H1 (cell line): ENCODE data around the gene KIAA1671. TPM values are rescaled to one million over a fixed set of nuclear protein-coding genes. Genes with fewer than 3 reads are reported as not detected.

Experiments used
- CTCF ChIA-PET: fragments of 300-600 bp; sonication (Branson Sonifier 250); formaldehyde crosslinking; loops from one replicate; lab custom pipeline; 2021; ENCODE audit not compliant: partially characterized antibody; lab: Charles Lee
- POLR2A ChIA-PET: fragments of 300-600 bp; sonication (Branson Sonifier 250); formaldehyde crosslinking; loops from one replicate; lab custom pipeline; 2021; ENCODE audit warnings: inconsistent platforms; ENCODE audit not compliant: partially characterized antibody; lab: Charles Lee
- DNase-seq, 2 experiments: peaks; one replicate each; pipeline versions ENCODE4 v3.0.0 to v3.0.0-alpha.2; 2010 to 2022; ENCODE audit warnings: low spot score in 2 of 2, low read depth in 1 of 2, mixed read lengths in 1 of 2
- FAIRE-seq: peaks from 2 replicates; lab custom pipeline; 2011; peaks lifted over from hg19 to GRCh38; lab: Jason Lieb, UNC
- H2AFZ ChIP-seq: 2 replicates; pipeline ENCODE4 v1.8.1; 2012; ENCODE audit warnings: low read length, inconsistent platforms
- H2AK5ac ChIP-seq: 2 replicates; pipeline ENCODE4 v1.6.1; 2013; ENCODE audit warnings: low read depth, low read length
- H2BK120ac ChIP-seq: replicated peaks from 2 replicates; pipeline ENCODE3; 2013; ENCODE audit warnings: low read depth, low read length, inconsistent platforms
- H2BK12ac ChIP-seq: 2 replicates; pipeline ENCODE4 v1.6.1; 2013; ENCODE audit warnings: low read depth, low read length
- H2BK15ac ChIP-seq: 2 replicates; pipeline ENCODE4 v1.6.1; 2013; ENCODE audit warnings: low read length
- H2BK20ac ChIP-seq: 2 replicates; pipeline ENCODE4 v1.6.1; 2013; ENCODE audit warnings: low read length
- H2BK5ac ChIP-seq: 2 replicates; pipeline ENCODE4 v1.6.1; 2013; ENCODE audit warnings: low read depth, low read length
- H3K14ac ChIP-seq: 2 replicates; pipeline ENCODE4 v1.6.1; 2013; ENCODE audit warnings: inconsistent platforms; ENCODE audit not compliant: insufficient read length
- H3K18ac ChIP-seq: 2 replicates; pipeline ENCODE4 v1.6.1; 2013; ENCODE audit warnings: low read length; ENCODE audit errors: extremely low read depth
- H3K23ac ChIP-seq: 2 replicates; pipeline ENCODE4 v1.6.1; 2013; ENCODE audit warnings: inconsistent platforms; ENCODE audit not compliant: insufficient read length
- H3K23me2 ChIP-seq: 2 replicates; pipeline ENCODE4 v1.6.1; 2013; ENCODE audit warnings: low read depth, low read length
- H3K27ac ChIP-seq: 2 replicates; pipeline ENCODE4 v1.6.1; 2011; ENCODE audit warnings: low read depth, low read length, inconsistent platforms
- H3K27me3 ChIP-seq, 4 experiments: replicated peaks in 1 of 4; 1 replicate in 1 of 4; 2 replicates in 3 of 4; pipeline versions ENCODE4 v1.6.1 to v1.8.1; 2011 to 2013; ENCODE audit warnings: low read length in 3 of 4, mild to moderate bottlenecking in 3 of 4, inconsistent platforms in 2 of 4, mixed read lengths in 2 of 4, moderate library complexity in 1 of 4; ENCODE audit not compliant: control insufficient read depth in 3 of 4, insufficient read depth in 3 of 4; ENCODE audit errors: extremely low read depth in 1 of 4
- H3K36me3 ChIP-seq, 4 experiments: 2 replicates each; pipeline versions ENCODE4 v1.6.1 to v1.8.1; 2011 to 2013; ENCODE audit warnings: mild to moderate bottlenecking in 4 of 4, low read length in 3 of 4, moderate library complexity in 2 of 4, control low read depth in 1 of 4, inconsistent platforms in 1 of 4; ENCODE audit not compliant: insufficient read depth in 4 of 4, control insufficient read depth in 2 of 4
- H3K4ac ChIP-seq: replicated peaks from 2 replicates; pipeline ENCODE3; 2013; ENCODE audit warnings: low read length, low read depth, mixed read lengths, inconsistent platforms; ENCODE audit not compliant: insufficient read length
- H3K4me1 ChIP-seq, 4 experiments: replicated peaks in 1 of 4; 1 replicate in 1 of 4; 2 replicates in 3 of 4; pipeline versions ENCODE4 v1.6.1 to v1.8.1; 2011 to 2013; ENCODE audit warnings: low read length in 3 of 4, inconsistent platforms in 2 of 4, mixed read lengths in 1 of 4; ENCODE audit not compliant: insufficient read depth in 4 of 4, control insufficient read depth in 3 of 4
- H3K4me2 ChIP-seq, 2 experiments: 2 replicates each; pipeline versions ENCODE4 v1.6.1 to v1.8.1; 2011 to 2013; ENCODE audit warnings: low read depth in 2 of 2, low read length in 2 of 2, control low read depth in 1 of 2, inconsistent platforms in 1 of 2, mild to moderate bottlenecking in 1 of 2; ENCODE audit not compliant: insufficient read depth in 1 of 2
- H3K4me3 ChIP-seq, 4 experiments: fragments of 200-600, 300-600 bp in 1 of 4; sonication (generic), shearing (Covaris generic), sonication (Bioruptor Twin) in 1 of 4; 2 replicates each; pipeline versions ENCODE4 v1.5.1 to v1.8.1; 2011 to 2016; ENCODE audit warnings: low read length in 4 of 4, low read depth in 3 of 4, control low read depth in 2 of 4, inconsistent platforms in 2 of 4, mild to moderate bottlenecking in 2 of 4, mixed read lengths in 1 of 4, moderate library complexity in 1 of 4; ENCODE audit not compliant: insufficient read depth in 2 of 4; ENCODE audit errors: extremely low read depth in 1 of 4
- H3K56ac ChIP-seq: replicated peaks from 2 replicates; pipeline ENCODE3; 2013; ENCODE audit warnings: low read depth, mild to moderate bottlenecking, mixed read lengths, low read length, inconsistent platforms; ENCODE audit not compliant: insufficient read length
- H3K79me1 ChIP-seq: 2 replicates; pipeline ENCODE4 v1.6.1; 2013; ENCODE audit warnings: low read depth, low read length, control low read depth
- H3K79me2 ChIP-seq, 2 experiments: 2 replicates each; pipeline versions ENCODE4 v1.6.1 to v1.8.1; 2012 to 2013; ENCODE audit warnings: low read length in 2 of 2, mild to moderate bottlenecking in 2 of 2, inconsistent platforms in 1 of 2; ENCODE audit not compliant: insufficient read depth in 2 of 2, control insufficient read depth in 1 of 2
- H3K9ac ChIP-seq, 4 experiments: replicated peaks in 1 of 4; 1 replicate in 1 of 4; 2 replicates in 3 of 4; pipeline versions ENCODE4 v1.6.1 to v1.8.1; 2011 to 2013; ENCODE audit warnings: low read depth in 3 of 4, low read length in 3 of 4, control low read depth in 2 of 4, mild to moderate bottlenecking in 2 of 4, moderate library complexity in 2 of 4, inconsistent platforms in 1 of 4; ENCODE audit errors: extremely low read depth in 1 of 4
- H3K9me3 ChIP-seq, 2 experiments: 2 replicates each; pipeline versions ENCODE4 v1.6.1 to v1.8.1; 2012 to 2013; ENCODE audit warnings: mild to moderate bottlenecking in 2 of 2, moderate library complexity in 2 of 2, control low read depth in 1 of 2, inconsistent platforms in 1 of 2, low read depth in 1 of 2, low read length in 1 of 2, mixed read lengths in 1 of 2; ENCODE audit not compliant: insufficient read depth in 2 of 2
- H4K20me1 ChIP-seq, 2 experiments: replicated peaks in 1 of 2; 2 replicates each; pipeline versions ENCODE3 to v1.8.1; 2011 to 2013; ENCODE audit warnings: inconsistent platforms in 2 of 2, low read length in 2 of 2, mild to moderate bottlenecking in 1 of 2; ENCODE audit not compliant: insufficient read depth in 2 of 2, control insufficient read depth in 1 of 2
- H4K5ac ChIP-seq: 2 replicates; pipeline ENCODE4 v1.6.1; 2013; ENCODE audit warnings: low read length, low read depth, mixed read lengths, inconsistent platforms; ENCODE audit not compliant: insufficient read length
- H4K8ac ChIP-seq: 2 replicates; pipeline ENCODE4 v1.8.0; 2013; ENCODE audit warnings: mild to moderate bottlenecking, moderate library complexity, low read length, inconsistent platforms; ENCODE audit not compliant: insufficient read depth; ENCODE audit errors: extremely low read depth
- H4K91ac ChIP-seq: replicated peaks from 2 replicates; pipeline ENCODE3; 2013; ENCODE audit warnings: low read length, mixed read lengths, inconsistent platforms; ENCODE audit not compliant: insufficient read length
- BACH1 ChIP-seq: IDR thresholded peaks from 2 replicates; pipeline ENCODE4 v1.6.1; 2012; ENCODE audit warnings: low read length, improper control_type of control experiment
- BRCA1 ChIP-seq: IDR thresholded peaks from 2 replicates; pipeline ENCODE4 v1.6.1; 2012; ENCODE audit warnings: low read depth, low read length, improper control_type of control experiment
- E2F6 ChIP-seq: IDR thresholded peaks from 2 replicates; pipeline ENCODE4 v1.6.1; 2012; ENCODE audit warnings: inconsistent platforms
- FOSL1 ChIP-seq: IDR thresholded peaks from 2 replicates; pipeline ENCODE4 v1.6.1; 2011; ENCODE audit warnings: mild to moderate bottlenecking, low read depth, low read length, moderate library complexity; ENCODE audit not compliant: insufficient read depth
- KDM4A ChIP-seq: IDR thresholded peaks from one replicate; pipeline ENCODE4 v1.7.1; 2012; ENCODE audit warnings: low read depth, mild to moderate bottlenecking, moderate library complexity, low read length, inconsistent platforms; ENCODE audit not compliant: severe bottlenecking
- POLR2A ChIP-seq, 2 experiments: IDR thresholded peaks; 1 replicate in 1 of 2; 2 replicates in 1 of 2; pipeline ENCODE4 v1.6.1; 2011; ENCODE audit warnings: low read depth in 2 of 2, low read length in 2 of 2, mild to moderate bottlenecking in 2 of 2; ENCODE audit errors: control extremely low read depth in 1 of 2
- POU5F1 ChIP-seq: IDR thresholded peaks from 2 replicates; pipeline ENCODE4 v1.6.1; 2011; ENCODE audit warnings: low read depth, mild to moderate bottlenecking, low read length, moderate library complexity
- RNF2 ChIP-seq: fragments of 200-900, 300-1000 bp; sonication (generic); IDR thresholded peaks from 2 replicates; pipeline ENCODE4 v1.7.1; 2016; ENCODE audit warnings: borderline replicate concordance, low read depth, mild to moderate bottlenecking, antibody characterized with exemption, low read length; ENCODE audit not compliant: poor library complexity, severe bottlenecking; ENCODE audit errors: missing control alignments
- SAP30 ChIP-seq: fragments of 300-600 bp; sonication (generic); IDR thresholded peaks from 2 replicates; pipeline ENCODE4 v1.7.1; 2012; ENCODE audit warnings: low read length, moderate library complexity, mild to moderate bottlenecking, inconsistent platforms; ENCODE audit not compliant: insufficient read depth, insufficient replicate concordance
- SIN3A ChIP-seq, 2 experiments: IDR thresholded peaks in 1 of 2; conservative IDR thresholded peaks in 1 of 2; 2 replicates each; pipeline ENCODE4 v1.6.1; 2011 to 2012; ENCODE audit warnings: low read length in 2 of 2, improper control_type of control experiment in 1 of 2, low read depth in 1 of 2, mild to moderate bottlenecking in 1 of 2
- TEAD4 ChIP-seq: IDR thresholded peaks from 2 replicates; pipeline ENCODE4 v1.6.1; 2012; ENCODE audit warnings: low read depth, low read length, inconsistent platforms, mixed read lengths
- USF2 ChIP-seq: IDR thresholded peaks from 2 replicates; pipeline ENCODE4 v1.6.1; 2011; ENCODE audit warnings: low read length, improper control_type of control experiment
- WGBS, 2 experiments: shearing (Covaris generic) in 1 of 2; methylation state at CpG; one replicate each; pipeline versions ENCODE4 v1.1.6 to v1.1.7; 2013 to 2015; ENCODE audit warnings: low lambda C conversion rate in 2 of 2, mixed read lengths in 2 of 2, inconsistent platforms in 1 of 2, low coverage in 1 of 2, missing lambda C conversion rate in 1 of 2; ENCODE audit not compliant: insufficient replicate concordance in 2 of 2, insufficient coverage in 1 of 2, insufficient read length in 1 of 2; ENCODE audit errors: extremely low coverage in 1 of 2, missing lambda C conversion rate in 1 of 2; 5-methylcytosine and 5-hydroxymethylcytosine counted together
- polyA plus RNA-seq, 7 experiments: library from polyadenylated mRNA; depleted of rRNA in 3 of 7; stranded (reverse) in 5 of 7; unstranded in 2 of 7; fragments of >200 nt in 5 of 7; fragments of 200-250 nt in 2 of 7; gene quantifications; 1 replicate in 5 of 7; 2 replicates in 1 of 7; 4 replicates in 1 of 7; pipeline versions ENCODE4 v1.2.1 to v1.2.3, GENCODE V29; 2011 to 2013; ENCODE audit warnings: missing spikeins in 2 of 7, mixed read lengths in 2 of 7
- total RNA-seq: library from RNA; stranded (reverse); fragmentation: NEBNext Ultra II Directional; extraction: Animal tissue kit (Norgen Biotek cat#: 25700); gene quantifications from 2 replicates; pipeline ENCODE4 v1.2.1, GENCODE V29; 2021

The KIAA1671 gene
- total and polyA plus RNA-seq, 2 of the 8 experiments (the other 6 are each of a cell fraction or from before 2014, with no cell fraction given), result 6.4 to 23.9 TPM

GRCh38 chr22:25068707-25069106 is 116.2 kb downstream of the KIAA1671 start:
- WGBS, 2 experiments, result 94% methylated on average over 9 of the region's 9 CpGs; no CpG with 5 or more reads in 1 of the 2 experiments
- H4K5ac ChIP-seq, result no peak overlapping the region
- TF ChIP-seq POU5F1, result no peak
- no peak for TF ChIP-seq BACH1
- TF ChIP-seq USF2, result no peak
- no peak for TF ChIP-seq BRCA1
- no peak for TF ChIP-seq FOSL1
- no peak for TF ChIP-seq TEAD4
- TF ChIP-seq POLR2A (IDR thresholded peaks at IDR 0.05; ENCODE audit: control extremely low read depth in 1 of 2, low read depth in 2 of 2, low read length in 2 of 2), result no peak
- TF ChIP-seq KDM4A, result no peak
- TF ChIP-seq RNF2, result no peak
- no peak for TF ChIP-seq SAP30
- TF ChIP-seq E2F6, result no peak
- TF ChIP-seq SIN3A (conservative IDR thresholded peaks at IDR 0.05 in 1 of 2, IDR thresholded peaks at IDR 0.05 in 1 of 2; ENCODE audit: low read depth in 1 of 2, low read length in 2 of 2), result no peak

More at GRCh38 chr22:25068707-25069106, 116.2 kb downstream of the KIAA1671 start:
- Histone ChIP-seq H3K79me1 (no peaks in the 10 kb centered on the region; the same call in 1 of the 2 replicates), H3K23ac (no peak overlapping the region), H3K27ac (no peak overlapping the region), H3K9ac (no peak overlapping the region), H3K14ac (no peak overlapping the region), H4K20me1 (peaks cover 0 to 2% of the 10 kb centered on the region in 2 experiments), H3K18ac (no peak overlapping the region), H2BK20ac (no peak overlapping the region), H2BK5ac (no peak overlapping the region), H3K79me2 (no peaks in the 10 kb centered on the region), H2AK5ac (no peak overlapping the region), H3K4ac (no peak overlapping the region), H3K4me2 (no peak overlapping the region), H3K9me3 (no peaks in the 10 kb centered on the region), H3K23me2 (no peaks in the 10 kb centered on the region), H3K56ac (no peak overlapping the region), H3K4me3 (no peak overlapping the region), H4K91ac (no peak overlapping the region), H2AFZ (no peak overlapping the region), H4K8ac (no peak overlapping the region), H2BK120ac (no peak overlapping the region), H2BK12ac (no peak overlapping the region), H3K36me3 (no peaks in the 10 kb centered on the region; a peak in 1 of 8 replicates), H3K27me3 (no peaks in the 10 kb centered on the region), H2BK15ac (0 out of 2 replicates have a peak overlapping the region, but pooled peaks have one; percentile 61), H3K4me1 (no peaks in the 10 kb centered on the region; a peak in 2 of 7 replicates)
- DNase-seq (no peak), FAIRE-seq (no peak)
- POLR2A ChIA-PET, result no interaction called here
- CTCF ChIA-PET, result interaction anchor here (0.6 to 3.9 kb wide), 11 partner anchors 9 to 94 kb away, joined by 3 to 24 read pairs (median 4); no protein-coding TSS in a partner anchor
